Uterus (tissue), 2 donors: ENCODE measurements around the gene PRKCE.

Source experiments
- CTCF ChIP-seq, 4 experiments: fragments of 200-600 bp in 2 of 4; fragments of 450-650 bp in 2 of 4; sonication (generic) in 2 of 4; IDR thresholded peaks; one replicate each; pipeline ENCODE4 v1.5.1; 2016 to 2019; ENCODE audit warnings: antibody characterized with exemption in 4 of 4, mild to moderate bottlenecking in 2 of 4, moderate library complexity in 1 of 4
- POLR2A ChIP-seq, 2 donors: fragments of 450-650 bp; IDR thresholded peaks; one replicate each; pipeline ENCODE4 v1.6.1; 2016; ENCODE audit warnings: antibody characterized with exemption in 2 of 2, mild to moderate bottlenecking in 1 of 2, moderate library complexity in 1 of 2

- TF ChIP-seq POLR2A (IDR thresholded peaks at IDR 0.05) (no peak), CTCF (IDR thresholded peaks at IDR 0.05) (no peak)
Observed at GRCh38 chr2:46151577-46151976, 500.1 kb downstream of the PRKCE start.
